ENCODE data around the gene ADSS2.

DNA sequence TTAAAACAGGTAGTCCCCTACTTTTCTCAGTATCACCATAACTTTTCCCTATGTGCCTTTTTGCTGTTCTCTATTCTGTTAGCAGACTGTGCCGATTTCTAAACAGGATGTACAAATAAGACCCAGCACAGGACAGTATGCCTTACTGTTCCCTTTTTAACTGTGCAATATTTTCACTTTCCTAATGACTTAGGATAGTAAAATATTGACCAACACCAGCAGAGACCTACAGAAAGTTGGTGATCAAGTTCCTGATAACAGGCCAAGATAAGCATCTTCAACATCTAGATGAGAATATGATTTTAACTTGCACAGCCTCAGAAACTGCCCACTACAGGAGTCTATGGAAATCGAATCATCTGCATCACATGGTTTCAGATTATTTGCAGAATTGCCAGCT, 42.0 kb downstream of the ADSS2 start:
- TF ChIP-seq CTCF (IDR thresholded peaks at IDR 0.05) (no peak), EZH2 (IDR thresholded peaks at IDR 0.05) (no peak)

Measured in neural progenitor cell (in vitro differentiated cells).